GM12872 (cell line): ENCODE results near the gene MFAP4.

ENCODE experiments used
- TF ChIP-seq, protein P1 (sequence below): IDR thresholded peaks from 3 replicates; pipeline ENCODE4 v1.5.1; 2011; ENCODE audit warnings: low read depth, mild to moderate bottlenecking, low read length, moderate library complexity; ENCODE audit not compliant: insufficient read depth

The MFAP4 gene

DNA sequence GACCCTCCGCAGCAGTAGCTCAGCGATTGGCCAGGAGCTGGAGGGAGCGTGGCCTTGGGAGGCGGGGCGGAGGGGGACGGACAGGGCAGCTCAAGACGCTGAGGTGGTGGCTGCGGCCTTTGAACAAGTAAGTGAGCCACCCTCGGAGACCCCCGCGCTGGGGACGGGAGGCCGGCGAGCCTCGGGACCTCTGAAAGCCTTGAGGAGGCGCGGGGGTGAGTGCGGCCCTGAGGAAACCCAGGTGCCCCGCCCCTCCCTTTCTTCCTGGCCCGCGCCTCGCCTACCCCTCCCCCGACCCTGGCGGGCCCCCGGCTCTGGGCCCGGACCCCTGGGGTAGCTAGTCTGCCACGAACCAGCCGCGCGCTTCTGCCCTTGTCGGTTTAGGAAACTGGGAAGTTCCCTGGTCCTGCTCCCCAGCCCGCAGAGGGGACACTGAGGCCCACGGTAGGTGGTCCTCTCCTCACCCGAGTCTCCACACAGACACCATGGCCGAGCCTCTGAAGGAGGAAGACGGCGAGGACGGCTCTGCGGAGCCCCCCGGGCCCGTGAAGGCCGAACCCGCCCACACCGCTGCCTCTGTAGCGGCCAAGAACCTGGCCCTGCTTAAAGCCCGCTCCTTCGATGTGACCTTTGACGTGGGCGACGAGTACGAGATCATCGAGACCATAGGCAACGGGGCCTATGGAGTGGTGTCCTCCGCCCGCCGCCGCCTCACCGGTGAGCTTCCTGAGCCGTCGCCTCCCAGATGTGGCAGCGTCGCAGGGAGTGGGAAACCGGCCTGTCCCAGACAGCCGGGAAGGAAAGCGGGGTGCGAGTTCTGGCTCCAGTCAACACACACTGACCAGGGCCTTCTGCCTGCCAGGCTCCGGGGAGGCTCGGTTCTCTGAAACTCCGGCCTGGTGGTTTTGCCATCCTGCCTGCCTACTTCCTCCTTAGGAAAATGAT lies 8.3 kb downstream of the MFAP4 start, which contains the start of gene MAPK7:
Gene MAPK7, plus strand, starts transcription at position 83 of the 945 bp plus-strand sequence. Its CDS starts 403 bp downstream, at position 486.
- TF ChIP-seq, protein P1, sequence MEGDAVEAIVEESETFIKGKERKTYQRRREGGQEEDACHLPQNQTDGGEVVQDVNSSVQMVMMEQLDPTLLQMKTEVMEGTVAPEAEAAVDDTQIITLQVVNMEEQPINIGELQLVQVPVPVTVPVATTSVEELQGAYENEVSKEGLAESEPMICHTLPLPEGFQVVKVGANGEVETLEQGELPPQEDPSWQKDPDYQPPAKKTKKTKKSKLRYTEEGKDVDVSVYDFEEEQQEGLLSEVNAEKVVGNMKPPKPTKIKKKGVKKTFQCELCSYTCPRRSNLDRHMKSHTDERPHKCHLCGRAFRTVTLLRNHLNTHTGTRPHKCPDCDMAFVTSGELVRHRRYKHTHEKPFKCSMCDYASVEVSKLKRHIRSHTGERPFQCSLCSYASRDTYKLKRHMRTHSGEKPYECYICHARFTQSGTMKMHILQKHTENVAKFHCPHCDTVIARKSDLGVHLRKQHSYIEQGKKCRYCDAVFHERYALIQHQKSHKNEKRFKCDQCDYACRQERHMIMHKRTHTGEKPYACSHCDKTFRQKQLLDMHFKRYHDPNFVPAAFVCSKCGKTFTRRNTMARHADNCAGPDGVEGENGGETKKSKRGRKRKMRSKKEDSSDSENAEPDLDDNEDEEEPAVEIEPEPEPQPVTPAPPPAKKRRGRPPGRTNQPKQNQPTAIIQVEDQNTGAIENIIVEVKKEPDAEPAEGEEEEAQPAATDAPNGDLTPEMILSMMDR, result no peak

DNA sequence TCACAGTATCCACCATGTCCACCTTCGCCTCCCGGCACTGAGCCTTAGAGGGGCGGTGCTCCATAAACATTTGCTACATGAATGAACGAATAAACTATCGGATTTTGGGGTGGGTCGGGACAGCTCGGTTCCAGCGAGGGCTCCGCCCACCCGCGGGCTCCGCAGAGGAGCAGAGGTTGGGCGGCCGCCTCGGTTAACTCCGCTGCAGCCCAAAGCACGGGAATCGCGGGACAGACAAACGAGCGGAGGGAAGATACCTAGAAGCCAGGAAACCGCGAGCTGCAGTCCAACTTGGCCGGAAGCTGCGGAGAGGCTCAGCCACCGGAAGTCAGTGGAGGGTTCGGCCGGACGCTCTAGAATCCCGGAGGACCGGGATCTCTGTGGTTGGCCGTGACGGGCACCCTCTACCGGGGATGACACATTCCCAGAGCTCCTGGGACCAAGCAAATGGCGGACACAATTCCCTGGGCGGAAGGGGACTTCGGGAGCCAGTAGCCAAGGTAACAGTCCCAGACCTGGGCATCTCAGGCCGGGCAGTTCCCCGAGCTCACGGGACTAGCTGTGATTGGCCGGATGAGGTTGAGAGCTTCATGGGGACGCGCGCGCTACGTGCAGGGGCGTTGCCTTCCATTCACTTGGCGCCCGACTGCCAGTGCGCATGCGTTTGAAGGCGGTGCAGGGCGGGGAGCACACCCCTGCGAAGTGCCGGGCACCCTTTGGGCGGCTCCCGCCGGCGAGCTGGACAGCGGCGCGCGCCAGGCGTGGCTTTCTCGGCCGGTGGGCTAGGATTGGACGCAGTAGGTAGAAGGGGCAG lies 9.2 kb downstream of the MFAP4 start:
- TF ChIP-seq, protein P1, result no peak

DNA sequence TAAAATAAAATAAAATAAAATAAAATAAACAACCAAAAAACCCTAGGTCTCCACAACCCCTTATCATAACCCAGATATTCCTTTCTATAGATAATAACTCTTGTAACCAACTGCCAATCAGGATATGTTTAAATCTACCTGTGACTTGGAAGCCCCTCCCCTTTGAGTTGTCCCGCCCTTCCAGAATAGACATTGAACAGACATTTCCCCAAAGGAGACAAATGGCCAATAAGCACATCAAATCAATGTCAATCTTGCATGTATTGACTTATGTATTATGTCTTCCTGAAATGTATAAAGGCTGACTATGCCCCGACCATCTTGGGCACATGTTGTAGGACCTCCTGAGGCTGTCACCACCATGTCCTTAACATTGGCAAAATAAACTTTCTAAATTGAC lies 10.2 kb downstream of the MFAP4 start:
- TF ChIP-seq, protein P1, result no peak

DNA sequence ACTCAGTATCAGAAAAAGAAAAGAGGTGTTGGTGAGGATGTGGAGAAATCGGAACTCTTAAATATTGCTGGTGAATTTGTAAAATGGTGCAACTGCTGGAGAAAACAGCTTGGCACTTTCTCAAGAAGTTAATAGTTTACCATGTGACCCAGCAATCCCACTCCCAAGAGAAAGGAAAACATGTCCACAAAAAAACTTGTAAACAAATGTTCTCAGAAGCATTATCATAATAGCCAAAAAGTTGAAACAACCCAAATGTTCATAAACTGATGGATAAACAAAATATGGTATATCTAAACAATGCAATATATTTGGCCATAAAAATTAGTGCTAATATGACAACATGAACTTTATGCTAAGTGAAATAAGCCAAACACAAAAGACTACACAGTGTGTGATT lies 11.3 kb downstream of the MFAP4 start:
- TF ChIP-seq, protein P1, result no peak

DNA sequence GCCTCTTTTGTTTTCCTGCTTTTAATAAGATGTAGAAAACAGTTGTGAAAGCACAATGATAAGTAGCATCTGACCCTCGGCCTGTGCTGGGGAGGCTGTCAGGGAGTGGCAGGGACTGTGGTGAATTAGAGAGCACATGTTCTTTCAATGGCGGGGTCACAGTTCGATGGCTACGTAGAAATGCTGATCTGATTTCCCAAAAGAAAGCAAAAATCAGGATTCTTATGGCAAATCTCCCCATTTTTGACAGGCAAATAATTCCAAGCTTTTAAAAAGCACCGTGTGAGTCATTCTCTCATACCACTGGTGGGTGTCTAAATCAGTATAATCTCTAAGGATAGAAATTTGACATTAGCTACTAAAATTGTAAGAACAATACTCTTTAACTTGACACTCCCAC lies 12.9 kb downstream of the MFAP4 start:
- TF ChIP-seq, protein P1, result no peak

DNA sequence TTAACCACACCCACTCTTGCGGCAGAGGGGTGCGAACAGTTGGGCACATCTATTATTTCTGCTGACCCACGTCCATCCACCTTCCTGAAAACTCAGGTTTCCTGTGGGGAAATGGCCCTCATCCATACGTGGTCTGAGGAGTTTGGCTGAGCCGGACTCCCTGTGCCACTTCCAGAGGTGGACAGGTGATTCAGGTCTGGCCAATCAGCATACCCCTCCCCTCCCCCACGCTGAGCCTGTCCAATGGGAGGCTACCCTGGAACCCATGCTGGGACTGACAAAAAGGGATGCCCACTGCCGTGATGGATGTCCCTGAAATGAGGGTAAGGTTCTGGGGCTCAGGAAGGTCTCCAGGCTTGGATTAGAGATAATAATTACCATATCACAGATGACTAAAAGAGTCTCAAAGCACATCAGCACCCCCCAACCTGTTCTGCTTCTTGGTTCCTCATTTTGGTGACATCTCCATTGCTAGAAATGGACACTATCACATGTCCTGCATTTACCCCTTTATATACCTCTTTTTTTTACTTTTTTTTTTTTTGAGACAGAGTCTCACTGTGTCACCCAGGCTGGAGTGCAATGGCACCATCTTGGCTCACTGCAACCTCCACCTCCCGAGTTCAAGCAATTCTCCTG lies 14.0 kb downstream of the MFAP4 start:
- TF ChIP-seq, protein P1, result no peak

DNA sequence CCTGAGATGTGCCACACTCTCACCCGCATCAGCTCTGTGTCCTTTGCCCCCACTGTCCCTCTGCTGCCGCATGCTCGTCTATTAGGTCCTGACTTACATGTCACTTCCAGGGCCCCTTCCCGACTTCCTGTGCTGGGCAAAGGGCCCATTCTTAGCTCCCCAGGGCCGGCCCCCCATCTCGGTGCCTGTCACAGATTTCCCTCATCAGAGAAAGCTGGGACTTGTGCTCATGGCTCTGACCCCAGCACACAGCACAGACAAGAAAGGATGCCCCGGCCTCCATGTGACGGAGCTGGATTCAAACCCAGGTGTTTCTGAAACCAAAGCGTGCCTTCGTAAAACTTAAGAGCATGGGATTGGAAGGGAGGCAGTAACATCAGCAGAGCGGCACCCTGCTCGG lies 14.6 kb downstream of the MFAP4 start:
- TF ChIP-seq, protein P1, result no peak
